GM12872 (cell line): ENCODE measurements around the gene ALG12.

Experiments used
- TF ChIP-seq, protein P1 (sequence below): IDR thresholded peaks from 3 replicates; pipeline ENCODE4 v1.5.1; 2011; ENCODE audit warnings: low read depth, mild to moderate bottlenecking, low read length, moderate library complexity; ENCODE audit not compliant: insufficient read depth

Gene ALG12

DNA sequence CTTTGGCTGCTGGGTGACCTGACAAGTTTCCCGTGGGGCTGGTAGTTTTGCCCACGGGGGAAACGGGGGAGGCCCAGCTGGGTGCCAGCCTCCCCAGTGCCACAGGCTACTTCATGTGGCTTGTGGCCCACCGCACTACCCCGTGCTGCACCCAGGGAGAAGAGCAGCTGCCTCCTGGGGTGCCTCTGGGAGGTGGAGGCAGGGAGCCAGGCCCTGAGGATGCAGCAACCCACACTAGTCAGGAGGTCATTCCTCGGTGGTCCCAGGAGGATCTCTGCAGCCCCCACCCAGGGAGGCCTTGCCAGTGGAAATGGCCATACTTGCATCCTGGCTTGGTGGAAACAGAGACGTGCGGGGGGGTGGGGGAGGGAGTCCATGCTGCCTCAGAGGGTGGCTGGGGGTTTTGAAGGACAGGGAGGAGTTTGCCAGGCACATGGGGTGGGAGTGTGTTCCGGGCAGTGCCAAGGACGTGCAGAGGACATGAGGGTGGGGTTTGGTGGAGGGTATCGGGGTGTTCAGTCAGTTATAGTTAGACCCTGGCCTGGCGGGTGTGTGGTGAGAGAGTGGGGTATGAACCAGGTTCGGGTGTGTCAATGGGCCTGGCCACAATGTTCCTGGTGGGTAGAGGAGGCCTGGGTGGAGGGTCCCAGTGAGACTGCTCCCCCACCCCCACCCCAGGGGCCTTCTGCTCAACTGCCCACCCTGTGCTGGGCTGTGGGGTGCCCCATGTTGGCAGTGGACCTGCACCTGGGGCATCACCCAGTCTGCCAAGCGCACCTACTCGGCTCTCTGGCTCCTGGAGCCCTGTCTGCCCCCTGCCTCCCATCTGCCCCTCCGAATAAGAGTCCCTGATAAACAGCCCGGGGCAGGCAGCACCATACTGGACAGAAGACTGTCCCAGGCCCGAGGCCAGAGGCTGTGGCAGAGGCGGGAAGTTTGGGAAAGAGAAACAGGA, 46.2 kb upstream of the ALG12 start:
- TF ChIP-seq, protein P1, sequence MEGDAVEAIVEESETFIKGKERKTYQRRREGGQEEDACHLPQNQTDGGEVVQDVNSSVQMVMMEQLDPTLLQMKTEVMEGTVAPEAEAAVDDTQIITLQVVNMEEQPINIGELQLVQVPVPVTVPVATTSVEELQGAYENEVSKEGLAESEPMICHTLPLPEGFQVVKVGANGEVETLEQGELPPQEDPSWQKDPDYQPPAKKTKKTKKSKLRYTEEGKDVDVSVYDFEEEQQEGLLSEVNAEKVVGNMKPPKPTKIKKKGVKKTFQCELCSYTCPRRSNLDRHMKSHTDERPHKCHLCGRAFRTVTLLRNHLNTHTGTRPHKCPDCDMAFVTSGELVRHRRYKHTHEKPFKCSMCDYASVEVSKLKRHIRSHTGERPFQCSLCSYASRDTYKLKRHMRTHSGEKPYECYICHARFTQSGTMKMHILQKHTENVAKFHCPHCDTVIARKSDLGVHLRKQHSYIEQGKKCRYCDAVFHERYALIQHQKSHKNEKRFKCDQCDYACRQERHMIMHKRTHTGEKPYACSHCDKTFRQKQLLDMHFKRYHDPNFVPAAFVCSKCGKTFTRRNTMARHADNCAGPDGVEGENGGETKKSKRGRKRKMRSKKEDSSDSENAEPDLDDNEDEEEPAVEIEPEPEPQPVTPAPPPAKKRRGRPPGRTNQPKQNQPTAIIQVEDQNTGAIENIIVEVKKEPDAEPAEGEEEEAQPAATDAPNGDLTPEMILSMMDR = no peak

DNA sequence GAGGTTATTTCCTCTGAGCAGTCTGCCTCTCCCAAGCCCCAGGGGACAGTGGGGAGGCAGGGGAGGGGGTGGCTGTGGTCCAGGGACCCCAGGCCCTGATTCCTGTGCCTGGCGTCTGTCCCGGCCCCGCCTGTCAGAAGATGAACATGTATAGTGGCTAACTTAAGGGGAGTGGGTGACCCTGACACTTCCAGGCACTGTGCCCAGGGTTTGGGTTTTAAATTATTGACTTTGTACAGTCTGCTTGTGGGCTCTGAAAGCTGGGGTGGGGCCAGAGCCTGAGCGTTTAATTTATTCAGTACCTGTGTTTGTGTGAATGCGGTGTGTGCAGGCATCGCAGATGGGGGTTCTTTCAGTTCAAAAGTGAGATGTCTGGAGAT, 45.4 kb upstream of the ALG12 start:
- TF ChIP-seq, protein P1 = no peak

DNA sequence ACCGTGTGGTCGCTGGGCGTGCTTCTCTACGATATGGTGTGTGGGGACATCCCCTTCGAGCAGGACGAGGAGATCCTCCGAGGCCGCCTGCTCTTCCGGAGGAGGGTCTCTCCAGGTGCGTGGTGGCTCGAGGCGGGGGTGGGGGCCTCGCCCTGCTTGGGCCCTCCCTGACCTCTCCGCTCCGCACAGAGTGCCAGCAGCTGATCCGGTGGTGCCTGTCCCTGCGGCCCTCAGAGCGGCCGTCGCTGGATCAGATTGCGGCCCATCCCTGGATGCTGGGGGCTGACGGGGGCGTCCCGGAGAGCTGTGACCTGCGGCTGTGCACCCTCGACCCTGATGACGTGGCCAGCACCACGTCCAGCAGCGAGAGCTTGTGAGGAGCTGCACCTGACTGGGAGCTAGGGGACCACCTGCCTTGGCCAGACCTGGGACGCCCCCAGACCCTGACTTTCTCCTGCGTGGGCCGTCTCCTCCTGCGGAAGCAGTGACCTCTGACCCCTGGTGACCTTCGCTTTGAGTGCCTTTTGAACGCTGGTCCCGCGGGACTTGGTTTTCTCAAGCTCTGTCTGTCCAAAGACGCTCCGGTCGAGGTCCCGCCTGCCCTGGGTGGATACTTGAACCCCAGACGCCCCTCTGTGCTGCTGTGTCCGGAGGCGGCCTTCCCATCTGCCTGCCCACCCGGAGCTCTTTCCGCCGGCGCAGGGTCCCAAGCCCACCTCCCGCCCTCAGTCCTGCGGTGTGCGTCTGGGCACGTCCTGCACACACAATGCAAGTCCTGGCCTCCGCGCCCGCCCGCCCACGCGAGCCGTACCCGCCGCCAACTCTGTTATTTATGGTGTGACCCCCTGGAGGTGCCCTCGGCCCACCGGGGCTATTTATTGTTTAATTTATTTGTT, 44.8 kb upstream of the ALG12 start:
- TF ChIP-seq, protein P1 = 0 out of 3 replicates have a peak, but pooled peaks have one; percentile 6

DNA sequence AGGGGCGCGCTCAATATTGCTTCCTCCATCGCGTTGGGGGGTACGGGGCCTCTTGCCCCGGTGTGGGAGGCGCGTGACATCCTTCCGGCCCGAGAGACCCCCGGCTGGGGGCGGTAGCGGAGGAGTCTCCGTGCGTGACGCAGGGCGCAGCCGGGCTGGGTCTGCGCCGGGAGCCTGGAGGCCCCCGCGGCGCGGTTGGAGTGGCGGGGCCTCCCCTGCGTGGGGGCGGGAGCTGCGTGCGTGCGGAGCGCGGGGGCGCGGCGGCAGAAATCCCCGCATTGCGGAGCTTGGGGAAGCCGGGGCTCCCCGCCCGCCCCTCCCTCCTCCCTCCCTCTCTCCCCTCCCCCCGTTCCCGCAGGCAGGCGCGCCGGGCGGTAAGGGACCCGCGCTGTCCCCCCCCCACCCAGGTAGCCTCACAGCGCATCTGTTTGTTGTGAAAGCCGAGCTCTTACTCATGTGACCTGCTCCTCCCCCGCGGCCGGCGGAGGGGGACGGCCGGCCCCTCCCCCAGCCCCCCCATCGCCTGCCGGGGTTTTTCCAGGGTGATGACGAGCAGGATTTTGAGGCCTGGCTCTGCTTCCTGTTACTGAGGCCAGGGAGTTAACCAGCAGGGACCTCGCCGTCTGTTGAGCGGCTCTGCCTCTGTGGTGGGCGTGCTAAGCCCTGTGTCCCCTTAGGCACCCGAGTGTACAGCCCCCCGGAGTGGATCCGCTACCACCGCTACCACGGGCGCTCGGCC, 43.9 kb upstream of the ALG12 start:
- TF ChIP-seq, protein P1 = no peak

DNA sequence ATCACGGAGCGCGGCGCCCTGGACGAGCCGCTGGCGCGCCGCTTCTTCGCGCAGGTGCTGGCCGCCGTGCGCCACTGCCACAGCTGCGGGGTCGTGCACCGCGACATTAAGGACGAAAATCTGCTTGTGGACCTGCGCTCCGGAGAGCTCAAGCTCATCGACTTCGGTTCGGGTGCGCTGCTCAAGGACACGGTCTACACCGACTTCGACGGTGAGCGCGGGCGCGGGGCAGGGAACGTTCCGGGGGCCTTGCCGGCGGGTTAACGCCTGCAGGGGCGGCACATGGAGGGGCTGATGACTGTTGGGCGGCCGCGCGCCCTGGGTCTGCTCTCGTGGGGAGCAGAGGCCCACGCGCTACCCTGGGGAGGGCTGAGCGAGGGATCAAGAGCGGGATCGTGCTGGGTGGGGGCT, 43.4 kb upstream of the ALG12 start:
- TF ChIP-seq, protein P1 = no peak

DNA sequence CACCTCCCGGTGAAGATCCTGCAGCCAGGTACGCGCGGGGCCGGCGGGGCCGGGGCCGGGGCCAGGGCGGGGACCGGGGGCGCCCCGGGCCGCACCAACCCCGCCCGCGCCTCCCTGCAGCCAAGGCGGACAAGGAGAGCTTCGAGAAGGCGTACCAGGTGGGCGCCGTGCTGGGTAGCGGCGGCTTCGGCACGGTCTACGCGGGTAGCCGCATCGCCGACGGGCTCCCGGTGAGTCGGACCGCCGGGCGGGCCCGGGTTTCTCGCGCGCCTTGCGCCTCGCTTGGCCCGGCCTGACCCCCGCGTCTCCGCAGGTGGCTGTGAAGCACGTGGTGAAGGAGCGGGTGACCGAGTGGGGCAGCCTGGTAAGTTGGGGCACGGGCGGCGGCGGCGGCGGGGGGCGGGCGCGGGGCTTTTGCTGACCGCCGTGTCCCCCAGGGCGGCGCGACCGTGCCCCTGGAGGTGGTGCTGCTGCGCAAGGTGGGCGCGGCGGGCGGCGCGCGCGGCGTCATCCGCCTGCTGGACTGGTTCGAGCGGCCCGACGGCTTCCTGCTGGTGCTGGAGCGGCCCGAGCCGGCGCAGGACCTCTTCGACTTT, 42.9 kb upstream of the ALG12 start:
- TF ChIP-seq, protein P1 = no peak
